GM12878 (cell line): Measurements from ENCODE around the gene LENG1. TPM values are rescaled to one million over a fixed set of nuclear protein-coding genes. Genes with fewer than 3 reads are reported as not detected.

Source experiments
- ATAC-seq: fragments of 200-7000 bp; cut with Tn5 transposase; 3 replicates; pipeline ENCODE4 v1.9.1; 2020; ENCODE audit warnings: mild to moderate bottlenecking, moderate library complexity
- BruUV-seq: library from RNA; stranded (reverse); fragments of 400-500 nt; replicated peaks from 2 replicates; lab custom pipeline; 2021; lab: Mats Ljungman, UMichigan
- CTCF ChIA-PET: fragments of 300-600 bp; sonication (Branson Sonifier 250); formaldehyde crosslinking; extraction: SDS; loops from one replicate; lab custom pipeline; 2021; ENCODE audit warnings: inconsistent platforms; lab: Yijun Ruan, JAX
- POLR2A ChIA-PET: fragments of 350-600 bp; formaldehyde crosslinking; extraction: SDS; loops from one replicate; lab custom pipeline; 2021; ENCODE audit warnings: inconsistent platforms; lab: Charles Lee
- RAD21 ChIA-PET: fragments of 300-600 bp; sonication (Branson Sonifier 250); formaldehyde crosslinking; loops from one replicate; lab custom pipeline; 2023; ENCODE audit warnings: antibody characterized with exemption; ENCODE audit not compliant: unreplicated experiment; lab: Charles Lee
- SMC1A ChIA-PET: fragments of 300-600 bp; sonication (Branson Sonifier 250); formaldehyde crosslinking; loops from one replicate; lab custom pipeline; 2023; ENCODE audit not compliant: unreplicated experiment, uncharacterized antibody; lab: Charles Lee
- DNase-seq: peaks from one replicate; pipeline ENCODE4 v3.0.0-alpha.2; 2011; ENCODE audit warnings: low read depth, low spot score
- FAIRE-seq: peaks from 3 replicates; lab custom pipeline; 2011; peaks lifted over from hg19 to GRCh38; lab: Jason Lieb, UNC
- H2AFZ ChIP-seq: 2 replicates; pipeline ENCODE4 v1.6.0; 2011; ENCODE audit warnings: low read depth, low read length, control low read depth; ENCODE audit not compliant: control insufficient read depth
- H3K27ac ChIP-seq: 2 replicates; pipeline ENCODE4 v1.5.1; 2011; ENCODE audit warnings: control low read depth; ENCODE audit not compliant: control insufficient read depth, insufficient read depth
- H3K27me3 ChIP-seq, 2 experiments: replicated peaks in 1 of 2; 2 replicates each; pipeline versions ENCODE4 v1.6.0 to v1.6.1; 2011; ENCODE audit warnings: low read length in 1 of 2; ENCODE audit not compliant: control insufficient read depth in 2 of 2, insufficient read depth in 2 of 2
- H3K36me3 ChIP-seq, 2 experiments: 2 replicates each; pipeline ENCODE4 v1.5.1; 2011; ENCODE audit warnings: low read length in 1 of 2; ENCODE audit not compliant: control insufficient read depth in 2 of 2, insufficient read depth in 2 of 2
- H3K4me1 ChIP-seq: 2 replicates; pipeline ENCODE4 v1.6.1; 2011; ENCODE audit warnings: mild to moderate bottlenecking, low read length, moderate library complexity, mixed read lengths; ENCODE audit not compliant: control insufficient read depth, insufficient read depth
- H3K4me2 ChIP-seq: 2 replicates; pipeline ENCODE4 v1.6.0; 2011; ENCODE audit warnings: control low read depth; ENCODE audit not compliant: control insufficient read depth, insufficient read depth
- H3K4me3 ChIP-seq: fragments of 200-600 bp; sonication (generic); 2 replicates; pipeline ENCODE4 v1.5.1; 2016
- H3K79me2 ChIP-seq: 2 replicates; pipeline ENCODE4 v1.6.0; 2011; ENCODE audit warnings: low read length; ENCODE audit not compliant: control insufficient read depth, insufficient read depth
- H3K9ac ChIP-seq: 2 replicates; pipeline ENCODE4 v1.8.0; 2011; ENCODE audit warnings: low read length, control low read depth, mixed read lengths; ENCODE audit not compliant: control insufficient read depth, insufficient read depth
- H3K9me3 ChIP-seq: replicated peaks from 3 replicates; pipeline ENCODE4 v1.5.1; 2011; ENCODE audit warnings: mild to moderate bottlenecking, low read length; ENCODE audit not compliant: control insufficient read depth, insufficient read depth
- H4K20me1 ChIP-seq: 2 replicates; pipeline ENCODE4 v1.6.0; 2011; ENCODE audit not compliant: control insufficient read depth, insufficient read depth
- BCL11A ChIP-seq: IDR thresholded peaks from 2 replicates; pipeline ENCODE4 v1.6.1; 2011; ENCODE audit warnings: low read depth, low read length
- HDGF ChIP-seq: fragments of 450-650 bp; IDR thresholded peaks from 2 replicates; pipeline ENCODE4 v1.6.1; 2016; ENCODE audit warnings: antibody characterized with exemption
- NRF1 ChIP-seq: conservative IDR thresholded peaks from 2 replicates; pipeline ENCODE4 v1.6.1; 2011; ENCODE audit warnings: mild to moderate bottlenecking, low read depth, low read length, improper control_type of control experiment
- POLR2A ChIP-seq: IDR thresholded peaks from 2 replicates; pipeline ENCODE4 v1.6.1; 2011; ENCODE audit warnings: low read depth, mild to moderate bottlenecking, low read length
- SIN3A ChIP-seq: IDR thresholded peaks from 2 replicates; pipeline ENCODE4 v1.6.1; 2012; ENCODE audit warnings: low read depth, low read length, improper control_type of control experiment
- SP1 ChIP-seq: IDR thresholded peaks from one replicate; pipeline ENCODE4 v1.6.1; 2011; ENCODE audit warnings: low read depth, low read length
- TARDBP ChIP-seq: IDR thresholded peaks from 2 replicates; pipeline ENCODE4 v1.6.1; 2016; ENCODE audit warnings: borderline replicate concordance
- YY1 ChIP-seq: IDR thresholded peaks from 2 replicates; pipeline ENCODE4 v1.6.1; 2011; ENCODE audit warnings: low read depth, mild to moderate bottlenecking, low read length
- WGBS: methylation state at CpG from one replicate; pipeline ENCODE4 v1.1.6; 2016; ENCODE audit warnings: low lambda C conversion rate; ENCODE audit not compliant: insufficient replicate concordance, insufficient coverage; ENCODE audit errors: missing lambda C conversion rate; 5-methylcytosine and 5-hydroxymethylcytosine counted together
- in situ Hi-C: fragments of 300-500 bp; cut with MboI; formaldehyde crosslinking; loops from 9 replicates; pipeline ENCODE4 v1.14.3; 2018; ENCODE audit warnings: mixed read lengths
- intact Hi-C: fragments of 100-400 bp; cut with micrococcal nuclease; formaldehyde crosslinking; loops from one replicate; pipeline ENCODE4 v1.14.2; 2022; ENCODE audit not compliant: unreplicated experiment
- polyA plus RNA-seq, 11 experiments: library from polyadenylated mRNA; depleted of rRNA in 4 of 11; unstranded in 6 of 11; stranded (reverse) in 5 of 11; fragments of >200 nt; fragmentation: Nextera tagmentation in 4 of 11; fragmentation: Illumina TruSeq in 1 of 11; extraction: Ambion mirVana in 4 of 11; extraction: Trizol in 1 of 11; gene quantifications; 1 replicate in 1 of 11; 2 replicates in 10 of 11; pipeline versions ENCODE4 v1.2.1 to v1.2.3, GENCODE V29; 2011 to 2016; ENCODE audit warnings: inconsistent platforms in 2 of 11, missing spikeins in 2 of 11, low read depth in 1 of 11
- total RNA-seq, 4 experiments: library from RNA; depleted of rRNA in 3 of 4; stranded (reverse); fragments of >200 nt in 3 of 4; fragmentation: Illumina TruSeq in 1 of 4; extraction: Trizol in 1 of 4; gene quantifications; 2 replicates each; pipeline versions ENCODE4 v1.2.1 to v1.2.3, GENCODE V29; 2013 to 2021
- TF ChIP-seq, protein P1 (sequence below): IDR thresholded peaks from 2 replicates; pipeline ENCODE4 v1.6.1; 2011; ENCODE audit warnings: borderline replicate concordance, low read depth, mild to moderate bottlenecking, moderate library complexity, low read length; ENCODE audit not compliant: insufficient read depth, poor library complexity, severe bottlenecking
- TF ChIP-seq, protein P2 (sequence below): IDR thresholded peaks from 2 replicates; pipeline ENCODE4 v1.6.1; 2011; ENCODE audit warnings: low read depth, low read length, improper control_type of control experiment, borderline replicate concordance

Gene LENG1
- total and polyA plus RNA-seq, 10 of the 15 experiments (the other 5 are each of a cell fraction or from before 2014, with no cell fraction given): 0.21 to 10.8 (median 5.8) TPM

GRCh38 chr19:54179921-54180461 is 20.5 kb upstream of the LENG1 start (continued):
- TF ChIP-seq POLR2A (no peak), HDGF (no peak)
- TF ChIP-seq, protein P1, sequence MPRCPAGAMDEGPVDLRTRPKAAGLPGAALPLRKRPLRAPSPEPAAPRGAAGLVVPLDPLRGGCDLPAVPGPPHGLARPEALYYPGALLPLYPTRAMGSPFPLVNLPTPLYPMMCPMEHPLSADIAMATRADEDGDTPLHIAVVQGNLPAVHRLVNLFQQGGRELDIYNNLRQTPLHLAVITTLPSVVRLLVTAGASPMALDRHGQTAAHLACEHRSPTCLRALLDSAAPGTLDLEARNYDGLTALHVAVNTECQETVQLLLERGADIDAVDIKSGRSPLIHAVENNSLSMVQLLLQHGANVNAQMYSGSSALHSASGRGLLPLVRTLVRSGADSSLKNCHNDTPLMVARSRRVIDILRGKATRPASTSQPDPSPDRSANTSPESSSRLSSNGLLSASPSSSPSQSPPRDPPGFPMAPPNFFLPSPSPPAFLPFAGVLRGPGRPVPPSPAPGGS: no peak

DNA sequence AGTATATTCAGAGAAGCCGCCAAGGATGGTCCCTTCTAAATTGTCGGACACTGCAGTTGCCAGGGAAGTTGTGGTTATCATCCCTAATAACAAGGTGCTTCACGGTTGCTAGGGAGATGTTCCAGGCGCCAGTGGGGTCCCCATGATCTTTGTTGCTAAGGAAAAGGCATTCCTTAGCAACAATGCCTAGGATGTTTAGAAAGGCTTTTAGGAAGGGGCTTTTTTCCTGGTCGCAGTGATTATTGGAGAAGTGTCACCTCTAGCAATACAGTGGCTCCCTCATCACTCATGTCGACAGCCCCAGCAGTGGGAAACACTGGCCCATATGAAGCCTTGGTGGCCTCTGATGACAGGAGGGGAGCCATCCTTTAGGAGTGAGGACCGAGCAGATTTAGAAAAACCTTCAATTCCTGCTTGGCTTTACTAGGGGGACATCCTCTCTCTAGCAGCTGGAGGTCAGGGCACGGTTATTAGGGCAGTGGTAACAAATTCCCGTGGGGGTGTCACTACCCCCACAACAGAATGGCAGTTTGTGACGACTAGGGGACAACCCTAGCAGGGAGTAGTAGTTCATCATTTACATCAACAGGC is 19.8 kb upstream of the LENG1 start:
- H2AFZ ChIP-seq: no peak overlapping the region
- no peaks in the 10 kb centered on the region for H3K27me3 ChIP-seq
- 89% methylated on average over 10 of the region's 10 CpGs for WGBS
- intact Hi-C loops (no loop called here), in situ Hi-C loops (no loop called here)
- peaks cover 0 to 3% of the 10 kb centered on the region in 2 experiments; a peak in 1 of 4 replicates for H3K36me3 ChIP-seq
- no peak overlapping the region for H3K4me3 ChIP-seq
- ATAC-seq (no peak), FAIRE-seq (no peak), DNase-seq (no peak)
- BruUV-seq: no TSS peak
- no peaks in the 10 kb centered on the region for H3K9me3 ChIP-seq
- no peaks in the 10 kb centered on the region for H3K4me1 ChIP-seq
- no peaks in the 10 kb centered on the region for H4K20me1 ChIP-seq
- no peak overlapping the region for H3K27ac ChIP-seq
- no peak overlapping the region for H3K4me2 ChIP-seq
- ChIA-PET RAD21 (no interaction called here), SMC1A (no interaction called here), POLR2A (no interaction called here), CTCF (interaction anchor here (0.7 to 1.4 kb wide), 4 partner anchors 9 to 211 kb away, joined by 3 read pairs; partner anchors contain the start of gene MBOAT7)
- H3K9ac ChIP-seq: no peak overlapping the region
- TF ChIP-seq, protein P2, sequence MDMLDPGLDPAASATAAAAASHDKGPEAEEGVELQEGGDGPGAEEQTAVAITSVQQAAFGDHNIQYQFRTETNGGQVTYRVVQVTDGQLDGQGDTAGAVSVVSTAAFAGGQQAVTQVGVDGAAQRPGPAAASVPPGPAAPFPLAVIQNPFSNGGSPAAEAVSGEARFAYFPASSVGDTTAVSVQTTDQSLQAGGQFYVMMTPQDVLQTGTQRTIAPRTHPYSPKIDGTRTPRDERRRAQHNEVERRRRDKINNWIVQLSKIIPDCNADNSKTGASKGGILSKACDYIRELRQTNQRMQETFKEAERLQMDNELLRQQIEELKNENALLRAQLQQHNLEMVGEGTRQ: no peak
- TF ChIP-seq YY1 (no peak), SIN3A (no peak), NRF1 (no peak), BCL11A (no peak), SP1 (no peak), TARDBP (no peak)
- no peaks in the 10 kb centered on the region for H3K79me2 ChIP-seq
